Measurements from ENCODE around the gene COX8A. TPM values are rescaled to one million over a fixed set of nuclear protein-coding genes. Genes with fewer than 3 reads are reported as not detected.

COX8A gene
- total and polyA plus RNA-seq, 2 of the 13 experiments (the other 11 are each of a cell fraction or from before 2014, with no cell fraction given) = 202 to 406 TPM

DNA sequence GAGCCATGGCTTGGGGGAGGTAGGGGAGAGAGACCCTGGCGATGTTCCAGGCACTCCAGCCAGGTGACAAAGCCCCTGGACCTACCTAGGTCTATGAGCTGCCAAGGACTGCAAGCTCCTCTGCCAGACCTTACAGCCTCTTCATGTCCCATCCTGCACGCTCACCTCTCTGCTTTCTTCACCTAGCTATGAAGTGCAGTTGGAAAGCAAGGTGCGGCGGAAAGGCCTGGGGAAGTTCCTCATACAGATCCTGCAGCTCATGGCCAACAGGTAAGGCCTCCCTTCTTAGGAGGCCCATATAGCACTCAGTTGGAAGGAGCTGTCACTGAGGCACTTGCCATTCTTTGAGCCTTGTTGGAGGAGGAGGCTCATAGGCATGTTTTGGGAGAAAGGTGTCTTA, 21.9 kb upstream of the COX8A start (continued):
- TF ChIP-seq SCMH1 (CRISPR knock-in tag; IDR thresholded peaks at IDR 0.05; ENCODE audit: borderline replicate concordance) = no peak
- TF ChIP-seq, protein P1, sequence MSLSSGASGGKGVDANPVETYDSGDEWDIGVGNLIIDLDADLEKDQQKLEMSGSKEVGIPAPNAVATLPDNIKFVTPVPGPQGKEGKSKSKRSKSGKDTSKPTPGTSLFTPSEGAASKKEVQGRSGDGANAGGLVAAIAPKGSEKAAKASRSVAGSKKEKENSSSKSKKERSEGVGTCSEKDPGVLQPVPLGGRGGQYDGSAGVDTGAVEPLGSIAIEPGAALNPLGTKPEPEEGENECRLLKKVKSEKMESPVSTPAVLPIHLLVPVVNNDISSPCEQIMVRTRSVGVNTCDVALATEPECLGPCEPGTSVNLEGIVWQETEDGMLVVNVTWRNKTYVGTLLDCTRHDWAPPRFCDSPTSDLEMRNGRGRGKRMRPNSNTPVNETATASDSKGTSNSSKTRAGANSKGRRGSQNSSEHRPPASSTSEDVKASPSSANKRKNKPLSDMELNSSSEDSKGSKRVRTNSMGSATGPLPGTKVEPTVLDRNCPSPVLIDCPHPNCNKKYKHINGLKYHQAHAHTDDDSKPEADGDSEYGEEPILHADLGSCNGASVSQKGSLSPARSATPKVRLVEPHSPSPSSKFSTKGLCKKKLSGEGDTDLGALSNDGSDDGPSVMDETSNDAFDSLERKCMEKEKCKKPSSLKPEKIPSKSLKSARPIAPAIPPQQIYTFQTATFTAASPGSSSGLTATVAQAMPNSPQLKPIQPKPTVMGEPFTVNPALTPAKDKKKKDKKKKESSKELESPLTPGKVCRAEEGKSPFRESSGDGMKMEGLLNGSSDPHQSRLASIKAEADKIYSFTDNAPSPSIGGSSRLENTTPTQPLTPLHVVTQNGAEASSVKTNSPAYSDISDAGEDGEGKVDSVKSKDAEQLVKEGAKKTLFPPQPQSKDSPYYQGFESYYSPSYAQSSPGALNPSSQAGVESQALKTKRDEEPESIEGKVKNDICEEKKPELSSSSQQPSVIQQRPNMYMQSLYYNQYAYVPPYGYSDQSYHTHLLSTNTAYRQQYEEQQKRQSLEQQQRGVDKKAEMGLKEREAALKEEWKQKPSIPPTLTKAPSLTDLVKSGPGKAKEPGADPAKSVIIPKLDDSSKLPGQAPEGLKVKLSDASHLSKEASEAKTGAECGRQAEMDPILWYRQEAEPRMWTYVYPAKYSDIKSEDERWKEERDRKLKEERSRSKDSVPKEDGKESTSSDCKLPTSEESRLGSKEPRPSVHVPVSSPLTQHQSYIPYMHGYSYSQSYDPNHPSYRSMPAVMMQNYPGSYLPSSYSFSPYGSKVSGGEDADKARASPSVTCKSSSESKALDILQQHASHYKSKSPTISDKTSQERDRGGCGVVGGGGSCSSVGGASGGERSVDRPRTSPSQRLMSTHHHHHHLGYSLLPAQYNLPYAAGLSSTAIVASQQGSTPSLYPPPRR (CRISPR knock-in tag; IDR thresholded peaks at IDR 0.05; ENCODE audit: borderline replicate concordance) = no peak
- TF ChIP-seq ZNF598 (CRISPR knock-in tag; IDR thresholded peaks at IDR 0.05; ENCODE audit: borderline replicate concordance) = no peak
- TF ChIP-seq REL (CRISPR knock-in tag; conservative IDR thresholded peaks at IDR 0.05) = no peak
- TF ChIP-seq ZKSCAN5 (CRISPR knock-in tag; IDR thresholded peaks at IDR 0.05) = no peak
- TF ChIP-seq, protein P2, sequence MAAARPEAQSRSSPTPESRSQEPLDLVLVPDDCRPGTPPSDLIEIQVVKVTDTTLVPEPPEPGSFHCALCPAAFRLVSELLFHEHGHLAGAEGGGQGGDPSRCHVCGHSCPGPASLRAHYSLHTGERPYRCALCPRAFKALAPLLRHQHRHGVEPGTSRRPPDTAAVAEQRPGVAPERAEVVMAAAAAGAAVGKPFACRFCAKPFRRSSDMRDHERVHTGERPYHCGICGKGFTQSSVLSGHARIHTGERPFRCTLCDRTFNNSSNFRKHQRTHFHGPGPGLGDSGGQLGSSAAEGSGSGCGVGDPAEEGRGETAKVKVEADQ (CRISPR knock-in tag; IDR thresholded peaks at IDR 0.05; ENCODE audit: borderline replicate concordance) = no peak
- TF ChIP-seq ZNF496 (CRISPR knock-in tag; IDR thresholded peaks at IDR 0.05; ENCODE audit: insufficient replicate concordance) = no peak
- no peak for TF ChIP-seq MED8 (CRISPR knock-in tag; IDR thresholded peaks at IDR 0.05; ENCODE audit: insufficient replicate concordance)

Measured in HepG2 (cell line).